GM13977 (cell line): Measurements from ENCODE around the gene CFAP46.

Source experiments
- DNase-seq: peaks from one replicate; pipeline ENCODE4 v3.0.0; 2012; ENCODE audit warnings: low spot score
- in situ Hi-C: fragments of 300-500 bp; cut with MboI; formaldehyde crosslinking; loops from one replicate; pipeline ENCODE4 v1.12.0; 2022; ENCODE audit warnings: low sequenced_read_pairs, low pct_unique_long_range_greater_than_20kb, mixed read lengths, inconsistent platforms; ENCODE audit not compliant: unreplicated experiment
- TF ChIP-seq, protein P1 (sequence below): IDR thresholded peaks from 2 replicates; pipeline ENCODE4 v1.5.1; 2012; ENCODE audit warnings: mild to moderate bottlenecking, control low read depth; ENCODE audit not compliant: insufficient read depth; ENCODE audit errors: extremely low read depth, missing control alignments

Gene CFAP46

DNA sequence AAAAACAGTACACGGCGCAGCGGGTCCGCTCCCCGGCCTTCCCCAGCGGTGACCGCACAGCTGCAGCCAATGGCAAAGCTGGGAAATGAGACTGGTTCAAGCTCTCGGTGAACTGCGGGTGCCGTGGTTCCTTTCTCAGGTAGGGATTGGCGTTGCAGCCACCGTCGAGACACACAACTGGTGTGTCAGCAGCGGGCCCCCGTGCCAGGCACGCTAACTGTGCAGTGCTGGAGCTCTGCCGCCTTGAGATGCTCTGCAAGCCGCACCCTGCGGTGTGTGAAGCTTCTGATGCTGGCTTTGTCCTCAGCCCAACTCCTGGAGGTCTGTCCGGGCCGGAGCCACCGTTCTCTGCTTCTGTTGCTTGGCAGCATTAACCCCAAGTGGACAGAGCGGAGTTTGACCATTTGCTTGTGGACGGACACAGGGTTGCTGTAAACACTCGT lies 135.8 kb downstream of the CFAP46 start:
- DNase-seq, result no peak
- in situ Hi-C loops, result no loop called here
- TF ChIP-seq, protein P1, sequence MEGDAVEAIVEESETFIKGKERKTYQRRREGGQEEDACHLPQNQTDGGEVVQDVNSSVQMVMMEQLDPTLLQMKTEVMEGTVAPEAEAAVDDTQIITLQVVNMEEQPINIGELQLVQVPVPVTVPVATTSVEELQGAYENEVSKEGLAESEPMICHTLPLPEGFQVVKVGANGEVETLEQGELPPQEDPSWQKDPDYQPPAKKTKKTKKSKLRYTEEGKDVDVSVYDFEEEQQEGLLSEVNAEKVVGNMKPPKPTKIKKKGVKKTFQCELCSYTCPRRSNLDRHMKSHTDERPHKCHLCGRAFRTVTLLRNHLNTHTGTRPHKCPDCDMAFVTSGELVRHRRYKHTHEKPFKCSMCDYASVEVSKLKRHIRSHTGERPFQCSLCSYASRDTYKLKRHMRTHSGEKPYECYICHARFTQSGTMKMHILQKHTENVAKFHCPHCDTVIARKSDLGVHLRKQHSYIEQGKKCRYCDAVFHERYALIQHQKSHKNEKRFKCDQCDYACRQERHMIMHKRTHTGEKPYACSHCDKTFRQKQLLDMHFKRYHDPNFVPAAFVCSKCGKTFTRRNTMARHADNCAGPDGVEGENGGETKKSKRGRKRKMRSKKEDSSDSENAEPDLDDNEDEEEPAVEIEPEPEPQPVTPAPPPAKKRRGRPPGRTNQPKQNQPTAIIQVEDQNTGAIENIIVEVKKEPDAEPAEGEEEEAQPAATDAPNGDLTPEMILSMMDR, result no peak

GRCh38 chr10:132806110-132806509 lies 136.3 kb downstream of the CFAP46 start:
- no peak for DNase-seq
- in situ Hi-C loops, result no loop called here
- TF ChIP-seq, protein P1, result no peak

DNA sequence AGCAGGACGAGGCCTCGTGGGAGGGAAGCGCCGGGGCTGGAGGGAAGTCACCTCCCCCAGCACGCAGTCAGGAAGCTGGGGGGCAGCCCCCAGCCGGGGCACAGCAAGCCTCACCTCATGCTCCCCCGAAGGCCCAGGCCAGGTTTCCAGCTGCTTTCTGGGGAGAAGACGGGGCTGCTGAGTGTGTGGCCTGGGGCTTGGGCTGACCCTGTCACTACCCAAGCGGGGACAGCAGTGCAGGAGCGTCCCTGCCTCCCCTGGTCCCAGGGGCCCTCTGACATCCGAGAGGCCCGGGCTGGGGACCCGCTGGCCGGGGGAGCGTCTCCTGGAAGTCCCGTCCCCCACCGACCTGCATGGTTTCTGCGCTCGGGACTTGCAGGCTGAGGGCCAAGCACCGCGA lies 136.8 kb downstream of the CFAP46 start:
- no peak for DNase-seq
- TF ChIP-seq, protein P1, result no peak
- in situ Hi-C loops, result no loop called here

DNA sequence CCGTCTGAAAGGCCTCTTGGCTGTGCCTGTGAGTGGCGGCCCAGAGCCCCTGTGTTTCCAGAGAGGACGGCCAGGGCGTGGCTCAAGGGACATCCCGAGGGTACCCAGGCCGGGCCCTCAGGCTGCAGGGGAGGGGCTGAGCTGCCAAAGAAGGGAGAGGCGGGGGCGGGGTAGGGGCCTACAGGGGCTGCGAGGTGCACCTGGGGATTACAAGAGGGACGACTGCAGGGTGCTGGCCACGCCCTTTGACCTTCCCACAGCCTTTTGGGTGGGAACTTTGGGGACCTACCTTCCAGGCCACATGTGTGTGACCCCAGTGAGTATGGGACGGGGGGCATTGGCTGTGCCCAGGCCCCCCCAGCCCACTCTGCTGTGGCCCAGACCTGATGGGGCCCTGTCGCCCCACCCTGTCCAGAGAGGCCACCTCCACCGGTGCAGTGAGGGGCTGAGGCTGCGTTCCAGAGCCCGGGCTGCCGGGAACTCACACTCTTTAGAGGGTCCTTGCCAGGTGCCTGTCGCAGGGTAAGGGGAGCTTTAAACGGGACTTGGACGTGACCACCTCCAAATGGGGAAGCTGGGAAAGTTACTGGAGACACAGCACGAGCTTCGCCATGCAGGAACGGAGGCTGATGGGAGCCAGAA lies 137.5 kb downstream of the CFAP46 start:
- in situ Hi-C loops, result no loop called here
- TF ChIP-seq, protein P1, result no peak
- no peak for DNase-seq

DNA sequence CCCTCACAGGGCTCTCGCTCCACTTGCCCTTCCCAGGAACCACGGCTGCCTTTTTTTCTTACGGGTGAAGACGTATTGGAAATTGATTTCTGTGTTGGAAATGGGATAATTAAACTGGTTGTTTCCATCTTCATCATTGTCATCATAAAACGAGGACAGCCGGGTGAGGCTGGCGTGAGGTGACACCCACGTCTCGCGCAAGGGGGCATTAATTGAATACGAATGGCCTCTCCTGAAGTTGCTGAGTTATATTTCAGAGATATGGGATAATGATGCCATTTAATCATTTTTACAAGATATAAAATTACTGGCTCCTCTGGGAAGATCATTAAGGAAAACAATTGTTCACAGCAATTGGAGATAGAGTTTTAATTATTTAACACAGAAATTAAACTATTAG lies 138.1 kb downstream of the CFAP46 start:
- no peak for DNase-seq
- TF ChIP-seq, protein P1, result no peak
- in situ Hi-C loops, result no loop called here

DNA sequence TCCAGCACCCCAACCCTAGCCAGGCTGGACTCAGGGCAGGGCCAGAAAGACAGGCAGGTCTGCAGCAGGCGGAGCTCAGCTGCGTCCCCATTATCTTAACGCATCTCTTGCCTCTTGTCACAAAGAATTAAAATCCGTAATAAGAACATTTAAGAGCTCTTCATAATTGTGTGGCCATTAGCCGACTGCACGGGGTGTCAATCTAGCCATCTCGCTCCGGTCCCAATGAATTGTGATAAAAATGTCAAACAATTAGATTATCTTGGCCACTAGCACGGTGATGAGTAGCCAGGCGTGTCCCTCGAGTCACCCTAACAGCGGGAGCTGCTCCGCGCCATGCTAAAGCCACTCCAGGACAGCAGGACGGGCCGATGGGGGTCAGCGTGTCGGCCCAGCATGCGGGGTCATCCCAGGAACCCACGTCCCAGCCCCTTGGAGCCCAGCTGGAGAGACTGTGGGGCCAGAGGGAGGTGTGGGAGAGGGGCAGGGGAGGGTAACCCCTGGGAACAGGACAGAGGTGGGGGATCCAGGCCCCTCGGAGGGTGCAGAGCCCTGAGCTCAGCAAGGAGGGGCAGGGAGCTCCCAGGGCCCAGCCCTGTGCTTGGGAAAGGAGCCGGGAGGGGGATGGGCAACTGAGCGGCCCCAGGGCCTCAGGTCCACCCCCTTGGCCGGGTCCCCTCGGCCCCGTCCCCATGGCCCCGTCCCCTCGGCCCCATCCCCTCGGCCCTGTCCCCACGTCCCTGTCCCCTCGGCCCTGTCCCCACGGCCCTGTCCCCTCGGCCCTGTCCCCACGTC lies 138.8 kb downstream of the CFAP46 start:
- DNase-seq, result no peak

More for the DNA sequence above, 138.8 kb downstream of the CFAP46 start:
- TF ChIP-seq, protein P1, result no peak
- in situ Hi-C loops, result no loop called here
